Inflammatory macrophage treated with lipopolysaccharide for 1 hour (primary cell): Measurements from ENCODE around the gene SLC41A3.

Experiments used
- DNase-seq, 2 donors: peaks; one replicate each; pipeline ENCODE4 v3.0.0-alpha.2; 2020 to 2022

The SLC41A3 gene

DNA sequence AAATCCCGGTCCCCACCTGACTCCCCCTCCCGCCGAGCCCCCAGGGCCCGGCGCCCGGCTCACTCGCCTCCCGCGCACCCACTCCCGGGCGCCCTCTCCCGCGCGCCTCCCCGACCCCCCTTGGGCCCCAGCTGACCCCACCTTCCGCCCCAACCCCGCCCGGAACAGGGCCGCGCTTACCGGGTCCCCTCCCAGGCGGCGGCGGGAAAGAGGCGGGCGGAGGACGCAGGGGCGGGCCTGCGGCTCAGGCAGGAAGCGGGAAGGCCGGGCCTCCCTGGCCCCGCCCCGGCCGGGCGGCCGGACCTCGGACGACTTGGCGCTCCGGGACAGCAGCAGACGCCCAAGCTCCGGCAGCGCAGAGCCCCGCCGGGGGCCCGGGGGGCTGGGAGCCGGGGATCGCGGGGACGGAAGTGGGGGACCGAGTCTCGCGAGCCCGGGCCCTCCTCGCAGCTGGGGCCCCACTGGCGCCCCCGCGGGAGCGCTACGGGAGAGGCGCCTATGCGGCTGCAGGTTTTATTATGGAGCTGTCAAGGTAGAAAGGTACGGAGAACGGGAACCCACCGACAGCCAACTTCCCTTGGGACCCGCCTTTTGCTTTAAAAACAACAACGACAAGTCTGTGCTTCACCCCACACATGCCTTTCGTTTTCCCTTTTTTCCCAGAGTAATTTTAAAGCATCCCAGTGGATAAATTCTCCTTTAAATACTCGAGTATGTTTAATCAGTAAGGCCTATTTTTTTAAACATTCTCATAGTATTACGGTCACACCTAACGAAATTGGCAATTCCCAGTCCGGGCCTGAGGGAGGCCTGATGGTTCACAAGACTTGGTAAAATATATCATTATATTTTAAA lies at the start of gene SLC41A3:
SLC41A3 (minus strand) TSS at position 212 of the 855 bp plus-strand sequence. CDS start 15,905 bp downstream, outside the sequence.
- peak; percentile 62 to 79 for DNase-seq

- DNase-seq: no peak
These were observed 49.7 kb upstream of the SLC41A3 start for GRCh38 chr3:126133606-126134005.

- no peak for DNase-seq
These were observed 49.0 kb upstream of the SLC41A3 start for GRCh38 chr3:126132751-126133511.

DNA sequence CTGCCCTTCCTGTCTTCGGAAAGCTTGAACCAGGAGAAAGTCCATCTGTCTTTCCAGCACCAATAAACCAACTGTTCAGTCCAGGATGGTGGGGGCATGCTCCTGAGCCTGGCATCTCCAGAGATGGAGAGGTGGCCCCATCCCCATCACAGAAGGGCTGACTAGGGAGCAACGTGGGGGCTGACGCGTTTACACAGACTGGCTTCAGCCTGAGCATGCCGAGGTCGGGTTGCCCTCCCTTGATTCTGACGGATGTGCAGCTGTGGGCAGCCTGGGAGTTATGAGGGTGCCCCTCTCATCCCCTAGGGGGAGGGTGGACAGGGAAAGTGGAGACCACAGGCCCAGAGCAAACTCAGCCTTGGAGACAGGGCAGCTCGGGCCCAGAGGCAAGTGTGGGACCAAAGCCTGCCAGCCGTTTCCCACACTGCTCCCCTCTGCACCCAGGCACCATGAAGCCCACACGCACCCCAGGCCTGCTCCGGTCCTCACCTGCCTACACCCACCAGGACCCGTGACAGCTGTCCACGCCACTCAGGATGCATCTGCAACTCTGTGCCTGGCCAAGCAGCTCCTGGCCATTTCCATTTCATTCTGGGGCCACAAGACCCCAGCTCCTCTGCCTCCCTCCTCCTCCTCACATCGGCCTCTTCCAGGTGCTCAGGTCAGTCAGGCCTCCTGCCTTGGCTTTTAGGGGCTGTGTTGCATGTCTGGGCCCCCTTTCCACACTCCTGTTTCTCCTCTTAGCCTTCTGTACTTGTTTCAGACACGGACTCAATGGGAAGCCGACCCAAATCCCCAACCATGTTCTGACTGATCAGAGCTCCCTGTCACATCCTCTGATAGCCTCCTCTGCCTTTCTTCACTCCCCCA lies 48.2 kb upstream of the SLC41A3 start:
- no peak for DNase-seq

GRCh38 chr3:126130981-126131745 lies 47.2 kb upstream of the SLC41A3 start:
- no peak for DNase-seq

GRCh38 chr3:126130081-126130855 lies 46.3 kb upstream of the SLC41A3 start:
- no peak for DNase-seq

DNA sequence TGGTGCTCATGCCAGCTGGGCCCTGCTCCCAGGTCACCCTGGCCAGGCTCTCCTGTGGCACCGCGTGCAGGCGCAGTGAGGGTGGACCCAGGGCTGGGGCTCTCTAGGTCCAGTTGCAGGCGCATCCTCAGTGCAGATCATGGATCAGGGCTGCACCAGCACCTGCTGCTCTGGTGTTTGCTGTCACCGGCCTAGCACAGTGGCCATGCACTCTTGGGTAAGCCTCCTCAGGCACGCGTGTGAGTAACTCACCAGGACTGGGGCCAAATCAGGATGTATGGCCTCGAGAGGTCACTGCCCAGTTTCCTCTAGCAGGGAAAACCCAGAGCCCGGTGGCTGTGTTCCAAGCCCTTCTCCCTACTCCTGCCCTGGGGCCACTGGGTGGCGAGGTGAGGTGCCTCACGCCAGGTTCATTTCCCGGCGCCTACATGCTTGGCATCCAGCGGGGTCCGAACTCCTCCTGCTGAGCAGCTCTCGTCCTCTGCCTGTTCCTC lies 45.5 kb upstream of the SLC41A3 start:
- DNase-seq: no peak

GRCh38 chr3:126128504-126129397 lies 44.8 kb upstream of the SLC41A3 start:
- no peak for DNase-seq

DNA sequence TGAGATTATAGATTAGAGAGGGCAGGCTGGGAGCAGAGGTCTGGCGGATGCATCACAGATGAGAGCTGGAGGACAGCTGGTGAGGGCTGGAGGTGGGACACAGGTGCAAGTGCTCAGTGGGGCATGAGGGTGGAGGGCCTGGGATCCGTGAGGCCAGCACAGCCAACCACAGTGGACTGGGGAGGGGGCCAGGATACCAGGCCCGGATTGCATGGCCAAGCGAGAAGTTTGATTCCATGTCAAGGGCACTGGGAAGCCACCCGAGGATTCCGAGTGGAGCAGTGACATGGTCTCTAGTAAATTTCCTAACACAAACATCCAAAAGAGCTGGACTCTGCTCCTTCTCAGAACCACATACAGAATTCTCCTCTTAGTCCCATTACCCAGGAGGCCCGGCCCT lies 44.0 kb upstream of the SLC41A3 start:
- no peak for DNase-seq

- DNase-seq: no peak
These were observed 43.5 kb upstream of the SLC41A3 start for GRCh38 chr3:126127452-126127851.

- DNase-seq: no peak
These were observed 43.0 kb upstream of the SLC41A3 start for GRCh38 chr3:126126811-126127431.

DNA sequence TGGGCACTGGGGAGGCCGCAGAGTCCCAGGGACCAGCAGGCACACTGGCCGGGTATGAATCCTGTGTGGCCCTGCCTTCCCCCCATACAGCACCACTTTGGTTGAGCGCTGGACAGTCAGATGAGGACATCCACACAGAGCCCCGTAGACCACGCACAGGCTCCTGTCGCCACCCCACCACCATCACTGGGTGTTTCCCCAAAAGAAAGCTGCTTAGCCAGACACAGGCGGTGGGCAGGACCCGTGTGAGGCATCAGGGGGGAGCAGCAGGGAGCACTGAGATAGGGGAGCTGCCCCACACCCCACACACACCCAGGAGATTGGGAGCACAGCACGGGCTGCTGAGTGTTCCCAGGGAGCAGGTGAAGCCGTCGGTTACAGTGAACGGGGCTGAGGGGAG lies 42.4 kb upstream of the SLC41A3 start:
- DNase-seq: no peak

DNA sequence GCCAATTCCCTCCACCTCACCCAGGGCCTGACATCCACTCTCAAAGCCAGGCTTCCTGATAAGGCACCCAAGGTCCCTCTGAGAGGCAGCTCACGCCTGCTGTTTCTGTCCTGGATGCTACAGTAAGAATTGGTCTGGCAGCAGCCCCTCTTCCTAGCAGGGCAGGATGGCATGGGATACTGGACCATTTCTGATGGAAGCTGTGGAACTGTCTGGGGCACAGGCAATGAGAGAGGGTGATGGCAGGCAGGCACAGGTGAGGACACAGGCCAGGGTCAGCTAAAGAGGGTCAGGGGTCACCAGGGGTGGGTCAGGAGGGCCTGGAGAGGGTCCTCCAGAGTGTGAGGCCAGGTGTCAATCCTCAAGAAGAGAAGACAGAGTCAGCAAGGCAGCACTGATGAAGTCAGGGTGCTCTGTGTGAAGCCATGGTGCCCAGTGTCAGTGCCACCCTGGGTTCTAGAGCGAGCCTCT lies 41.9 kb upstream of the SLC41A3 start:
- no peak for DNase-seq

- no peak for DNase-seq
These were observed 41.4 kb upstream of the SLC41A3 start for GRCh38 chr3:126125341-126125740.

- DNase-seq: no peak
These were observed 41.0 kb upstream of the SLC41A3 start for GRCh38 chr3:126124896-126125295.

DNA sequence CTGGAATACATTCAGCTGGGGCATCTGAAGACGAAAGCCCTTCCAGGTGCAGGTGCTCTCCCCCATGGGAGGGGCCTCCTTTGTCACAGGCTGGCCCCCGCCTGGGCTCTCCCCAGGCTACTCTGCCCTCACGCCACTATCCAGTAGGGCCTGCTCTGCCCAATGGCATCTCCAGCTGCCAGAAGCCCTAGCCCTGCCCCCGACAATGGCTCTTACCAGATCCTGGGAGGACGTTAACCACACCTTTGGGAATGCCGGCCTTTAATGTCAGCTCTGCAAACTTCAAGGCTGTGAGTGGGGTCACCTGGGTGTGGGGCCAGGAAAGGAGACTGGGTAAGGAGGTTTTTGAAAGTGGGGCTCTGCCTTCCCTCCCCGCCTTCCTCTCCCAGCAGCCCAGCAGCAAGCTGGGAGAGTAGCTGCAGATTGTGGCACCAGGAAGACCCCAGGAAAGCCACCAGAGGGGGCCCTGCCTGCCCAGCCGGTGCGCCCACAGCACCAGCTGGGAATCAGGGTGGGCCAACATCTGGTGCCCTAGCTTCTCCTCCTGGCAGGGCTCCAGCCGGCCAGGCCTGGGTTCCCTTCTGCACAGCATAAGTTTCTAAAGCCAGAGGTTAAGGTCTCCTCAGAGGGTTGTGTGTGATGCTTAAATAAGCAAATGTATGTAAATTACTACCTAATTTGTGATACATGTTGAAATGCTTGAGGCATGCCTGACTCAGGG lies 40.4 kb upstream of the SLC41A3 start:
- no peak for DNase-seq

GRCh38 chr3:126121632-126122031 lies 37.7 kb upstream of the SLC41A3 start:
- DNase-seq: no peak

- no peak for DNase-seq
These were observed 37.1 kb upstream of the SLC41A3 start for GRCh38 chr3:126121074-126121473.

GRCh38 chr3:126119976-126120375 lies 36.1 kb upstream of the SLC41A3 start:
- no peak for DNase-seq
